Activated naive CD4-positive, alpha-beta T cell treated with anti-CD3 and anti-CD28 coated beads, Interleukin-2, amount 50 U/mL, for 72 hours (primary cell): ENCODE results near the gene RPN2. TPM values are rescaled to one million over a fixed set of nuclear protein-coding genes. Genes with fewer than 3 reads are reported as not detected.

Experiments used
- ATAC-seq, 2 donors: fragments of 150-1000 bp; cut with Tn5 transposase; 2 replicates each; pipeline ENCODE4 v1.10.0; 2021; ENCODE audit warnings: mild to moderate bottlenecking in 2 of 2, moderate library complexity in 2 of 2
- DNase-seq, 2 donors: peaks; one replicate each; pipeline ENCODE4 v3.0.0; 2021 to 2022; ENCODE audit warnings: low spot score in 2 of 2
- H3K27ac Mint-ChIP-seq, 2 donors: one replicate each; pipeline ENCODE4 v1.8.0; 2022; ENCODE audit warnings: mild to moderate bottlenecking in 2 of 2, mixed read lengths in 2 of 2
- H3K36me3 Mint-ChIP-seq, 2 donors: one replicate each; pipeline ENCODE4 v1.8.0; 2022; ENCODE audit warnings: mixed read lengths in 2 of 2
- H3K9me3 Mint-ChIP-seq, 2 donors: one replicate each; pipeline ENCODE4 v1.8.0; 2022; ENCODE audit warnings: mixed read lengths in 2 of 2
- total RNA-seq, 2 donors: library from RNA; stranded (reverse); gene quantifications; one replicate each; pipeline ENCODE4 v1.2.3, GENCODE V29; 2022

The RPN2 gene
- total RNA-seq, 2 donors from 2014 or later, result 104 to 132 TPM

GRCh38 chr20:37226889-37227288, 47.8 kb downstream of the RPN2 start:
- no peaks in the 10 kb centered on the region for H3K9me3 Mint-ChIP-seq
- H3K27ac Mint-ChIP-seq, result no peak overlapping the region
- no peak for DNase-seq
- peaks cover 19 to 31% of the 10 kb centered on the region in 2 donors for H3K36me3 Mint-ChIP-seq
- no peak for ATAC-seq

GRCh38 chr20:37228082-37228481, 49.0 kb downstream of the RPN2 start:
- Mint-ChIP-seq H3K27ac (peak overlapping the region in 1 of 2 donors; percentile 10), H3K9me3 (no peaks in the 10 kb centered on the region), H3K36me3 (peaks cover 25 to 31% of the 10 kb centered on the region in 2 donors)
- ATAC-seq (no peak), DNase-seq (no peak)

- no peak for ATAC-seq
- no peak overlapping the region for H3K27ac Mint-ChIP-seq
- H3K36me3 Mint-ChIP-seq, result peaks cover 25 to 28% of the 10 kb centered on the region in 2 donors
- H3K9me3 Mint-ChIP-seq, result no peaks in the 10 kb centered on the region
- DNase-seq, result no peak
Measured at GRCh38 chr20:37228656-37229055, 49.5 kb downstream of the RPN2 start.

- no peak for DNase-seq
- H3K36me3 Mint-ChIP-seq, result peaks cover 24 to 25% of the 10 kb centered on the region in 2 donors
- H3K9me3 Mint-ChIP-seq, result no peaks in the 10 kb centered on the region
- ATAC-seq, result no peak
- H3K27ac Mint-ChIP-seq, result no peak overlapping the region
Measured at GRCh38 chr20:37229357-37229756, 50.2 kb downstream of the RPN2 start.

GRCh38 chr20:37230200-37230599, 51.1 kb downstream of the RPN2 start:
- DNase-seq, result no peak
- ATAC-seq, result no peak
- no peak overlapping the region for H3K27ac Mint-ChIP-seq
- no peaks in the 10 kb centered on the region for H3K9me3 Mint-ChIP-seq
- H3K36me3 Mint-ChIP-seq, result peaks cover 16 to 25% of the 10 kb centered on the region in 2 donors

GRCh38 chr20:37231947-37232630, 53.0 kb downstream of the RPN2 start:
- Mint-ChIP-seq H3K27ac (no peak overlapping the region), H3K9me3 (no peaks in the 10 kb centered on the region), H3K36me3 (peaks cover 14 to 25% of the 10 kb centered on the region in 2 donors)
- DNase-seq (no peak), ATAC-seq (no peak)

GRCh38 chr20:37233548-37234253, 54.6 kb downstream of the RPN2 start:
- H3K9me3 Mint-ChIP-seq, result no peaks in the 10 kb centered on the region
- ATAC-seq (no peak), DNase-seq (no peak)
- no peak overlapping the region for H3K27ac Mint-ChIP-seq
- H3K36me3 Mint-ChIP-seq, result peaks cover 13 to 19% of the 10 kb centered on the region in 2 donors

- no peak for DNase-seq
- no peak overlapping the region for H3K27ac Mint-ChIP-seq
- peaks cover 14 to 17% of the 10 kb centered on the region in 2 donors for H3K36me3 Mint-ChIP-seq
- ATAC-seq, result no peak
- no peaks in the 10 kb centered on the region for H3K9me3 Mint-ChIP-seq
Measured at GRCh38 chr20:37234254-37234581, 55.1 kb downstream of the RPN2 start.

- Mint-ChIP-seq H3K27ac (peak overlapping the region in 1 of 2 donors; percentile 52), H3K36me3 (peaks cover 11 to 17% of the 10 kb centered on the region in 2 donors), H3K9me3 (no peaks in the 10 kb centered on the region)
- ATAC-seq (no peak), DNase-seq (no peak)
Measured at GRCh38 chr20:37235065-37235464, 55.9 kb downstream of the RPN2 start.

- H3K27ac Mint-ChIP-seq, result peak overlapping the region in 1 of 2 donors; percentile 16
- no peaks in the 10 kb centered on the region for H3K9me3 Mint-ChIP-seq
- H3K36me3 Mint-ChIP-seq, result peaks cover 11 to 17% of the 10 kb centered on the region in 2 donors
- no peak for DNase-seq
- no peak for ATAC-seq
Measured at GRCh38 chr20:37236462-37236861, 57.3 kb downstream of the RPN2 start.

GRCh38 chr20:37237656-37238055, 58.5 kb downstream of the RPN2 start:
- DNase-seq (no peak), ATAC-seq (no peak)
- Mint-ChIP-seq H3K36me3 (peaks cover 7 to 11% of the 10 kb centered on the region in 2 donors), H3K27ac (no peak overlapping the region), H3K9me3 (no peaks in the 10 kb centered on the region)

GRCh38 chr20:37238426-37238825, 59.3 kb downstream of the RPN2 start:
- Mint-ChIP-seq H3K9me3 (no peaks in the 10 kb centered on the region), H3K36me3 (peaks cover 11 to 14% of the 10 kb centered on the region in 2 donors), H3K27ac (peak overlapping the region in 1 of 2 donors; percentile 60)
- ATAC-seq (no peak), DNase-seq (no peak)

GRCh38 chr20:37238935-37239451, 59.9 kb downstream of the RPN2 start:
- H3K9me3 Mint-ChIP-seq, result no peaks in the 10 kb centered on the region
- no peak for DNase-seq
- no peak for ATAC-seq
- peak overlapping the region in 1 of 2 donors; percentile 60 for H3K27ac Mint-ChIP-seq
- H3K36me3 Mint-ChIP-seq, result peaks cover 11 to 19% of the 10 kb centered on the region in 2 donors

GRCh38 chr20:37240337-37241067, 61.4 kb downstream of the RPN2 start:
- Mint-ChIP-seq H3K27ac (no peak overlapping the region), H3K9me3 (no peaks in the 10 kb centered on the region), H3K36me3 (peaks cover 11 to 19% of the 10 kb centered on the region in 2 donors)
- no peak for ATAC-seq
- DNase-seq, result no peak

GRCh38 chr20:37242503-37242902, 63.4 kb downstream of the RPN2 start:
- no peak for DNase-seq
- Mint-ChIP-seq H3K9me3 (no peaks in the 10 kb centered on the region), H3K27ac (no peak overlapping the region), H3K36me3 (peaks cover 11 to 19% of the 10 kb centered on the region in 2 donors)
- ATAC-seq, result no peak

- Mint-ChIP-seq H3K27ac (peak overlapping the region in 1 of 2 donors; percentile 11), H3K9me3 (no peaks in the 10 kb centered on the region), H3K36me3 (peaks cover 11 to 19% of the 10 kb centered on the region in 2 donors)
- DNase-seq (no peak), ATAC-seq (no peak)
Measured at GRCh38 chr20:37243076-37243936, 64.2 kb downstream of the RPN2 start.
